ENCODE measurements around the gene GIMAP8.

GRCh38 chr7:150405584-150406311 is 44.7 kb upstream of the GIMAP8 start:
- TF ChIP-seq POLR2A (IDR thresholded peaks at IDR 0.05) = no peak
- no peak for TF ChIP-seq CTCF (IDR thresholded peaks at IDR 0.05)
